HEK293T (cell line): ENCODE results near the gene FAM151A.
"Not testable (repeated sequence)": the region's sequence is repeated elsewhere in the genome, so short reads cannot be mapped to it uniquely, and the experiment has no call there.

Experiments used
- CTCF ChIA-PET: fragments of 350-600 bp; formaldehyde crosslinking; extraction: SDS; loops from one replicate; lab custom pipeline; 2021; ENCODE audit warnings: antibody characterized with exemption, inconsistent platforms; lab: Yijun Ruan, JAX
- POLR2A ChIA-PET: fragments of 350-600 bp; formaldehyde crosslinking; extraction: SDS; loops from one replicate; lab custom pipeline; 2020; ENCODE audit warnings: antibody characterized with exemption, inconsistent platforms; lab: Yijun Ruan, JAX
- DNase-seq: peaks from one replicate; pipeline ENCODE4 v3.0.0; 2012; ENCODE audit warnings: mixed read lengths; ENCODE audit errors: extremely low spot score
- ARNT ChIP-seq: fragments of 450-650 bp; IDR thresholded peaks from 2 replicates; pipeline ENCODE4 v1.6.1; 2017; ENCODE audit warnings: mild to moderate bottlenecking
- BHLHE40 ChIP-seq: fragments of 450-650 bp; IDR thresholded peaks from 2 replicates; pipeline ENCODE4 v1.6.1; 2016; ENCODE audit warnings: mild to moderate bottlenecking, moderate library complexity, borderline replicate concordance
- CTBP1 ChIP-seq: fragments of 450-650 bp; IDR thresholded peaks from 2 replicates; pipeline ENCODE4 v1.6.1; 2016; ENCODE audit warnings: borderline replicate concordance
- ELF4 ChIP-seq: fragments of 450-650 bp; IDR thresholded peaks from 2 replicates; pipeline ENCODE4 v1.6.1; 2017; ENCODE audit warnings: antibody characterized with exemption
- FOXA1 ChIP-seq: fragments of 450-650 bp; IDR thresholded peaks from 2 replicates; pipeline ENCODE4 v1.6.1; 2016; ENCODE audit warnings: mild to moderate bottlenecking
- FOXK2 ChIP-seq: fragments of 450-650 bp; IDR thresholded peaks from 2 replicates; pipeline ENCODE4 v1.6.1; 2016; ENCODE audit warnings: mild to moderate bottlenecking
- FOXM1 ChIP-seq: fragments of 450-650 bp; IDR thresholded peaks from 2 replicates; pipeline ENCODE4 v1.6.1; 2017; ENCODE audit warnings: mild to moderate bottlenecking, borderline replicate concordance
- HDGF ChIP-seq: fragments of 450-650 bp; IDR thresholded peaks from 2 replicates; pipeline ENCODE4 v1.6.1; 2017; ENCODE audit warnings: antibody characterized with exemption, borderline replicate concordance
- L3MBTL2 ChIP-seq: fragments of 450-650 bp; conservative IDR thresholded peaks from 2 replicates; pipeline ENCODE4 v1.6.1; 2016; ENCODE audit warnings: mild to moderate bottlenecking
- LEF1 ChIP-seq: fragments of 450-650 bp; IDR thresholded peaks from 2 replicates; pipeline ENCODE4 v1.6.1; 2017; ENCODE audit warnings: mild to moderate bottlenecking, borderline replicate concordance
- NFRKB ChIP-seq: fragments of 450-650 bp; IDR thresholded peaks from 2 replicates; pipeline ENCODE4 v1.6.1; 2016; ENCODE audit warnings: mild to moderate bottlenecking, moderate library complexity
- SP1 ChIP-seq: fragments of 450-650 bp; IDR thresholded peaks from 2 replicates; pipeline ENCODE4 v1.6.1; 2017
- SUZ12 ChIP-seq: fragments of 450-650 bp; IDR thresholded peaks from 2 replicates; pipeline ENCODE4 v1.6.1; 2016; ENCODE audit warnings: mild to moderate bottlenecking
- TARDBP ChIP-seq: fragments of 450-650 bp; IDR thresholded peaks from 2 replicates; pipeline ENCODE4 v1.6.1; 2016
- ZNF384 ChIP-seq: fragments of 450-650 bp; IDR thresholded peaks from 2 replicates; pipeline ENCODE4 v1.6.1; 2016
- TF ChIP-seq, protein P1 (sequence below): fragments of 450-650 bp; IDR thresholded peaks from 2 replicates; pipeline ENCODE4 v1.6.1; 2016

FAM151A gene

DNA sequence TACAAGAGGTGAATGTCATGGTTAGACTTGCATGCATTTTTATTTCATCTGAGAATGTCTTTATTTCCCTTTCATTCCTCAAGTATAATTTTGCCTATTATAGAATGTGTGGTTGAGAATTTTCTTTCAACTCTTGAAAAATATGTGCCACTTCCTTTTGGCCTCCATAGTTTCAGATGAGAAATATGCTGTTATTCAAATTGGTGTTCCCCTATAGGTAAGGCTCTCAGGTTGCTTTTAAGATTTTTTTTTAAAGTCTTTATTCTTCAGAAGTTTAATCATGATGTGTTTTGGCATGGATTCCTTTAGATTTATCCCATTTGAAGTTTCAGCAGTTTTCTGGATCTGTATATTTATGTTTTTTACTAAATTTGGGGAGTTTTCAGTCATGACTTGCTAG, 20.4 kb upstream of the FAM151A start:
- peak; percentile 5 for DNase-seq
- CTCF ChIA-PET, result no interaction called here
- POLR2A ChIA-PET, result no interaction called here
- TF ChIP-seq SP1 (no peak), ARNT (no peak), SUZ12 (no peak), NFRKB (no peak), LEF1 (no peak), HDGF (no peak), ELF4 (no peak), FOXA1 (no peak), ZNF384 (no peak), TARDBP (no peak), L3MBTL2 (no peak), FOXM1 (no peak), BHLHE40 (no peak), CTBP1 (no peak), FOXK2 (no peak)
- TF ChIP-seq, protein P1, sequence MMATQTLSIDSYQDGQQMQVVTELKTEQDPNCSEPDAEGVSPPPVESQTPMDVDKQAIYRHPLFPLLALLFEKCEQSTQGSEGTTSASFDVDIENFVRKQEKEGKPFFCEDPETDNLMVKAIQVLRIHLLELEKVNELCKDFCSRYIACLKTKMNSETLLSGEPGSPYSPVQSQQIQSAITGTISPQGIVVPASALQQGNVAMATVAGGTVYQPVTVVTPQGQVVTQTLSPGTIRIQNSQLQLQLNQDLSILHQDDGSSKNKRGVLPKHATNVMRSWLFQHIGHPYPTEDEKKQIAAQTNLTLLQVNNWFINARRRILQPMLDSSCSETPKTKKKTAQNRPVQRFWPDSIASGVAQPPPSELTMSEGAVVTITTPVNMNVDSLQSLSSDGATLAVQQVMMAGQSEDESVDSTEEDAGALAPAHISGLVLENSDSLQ, result no peak

DNA sequence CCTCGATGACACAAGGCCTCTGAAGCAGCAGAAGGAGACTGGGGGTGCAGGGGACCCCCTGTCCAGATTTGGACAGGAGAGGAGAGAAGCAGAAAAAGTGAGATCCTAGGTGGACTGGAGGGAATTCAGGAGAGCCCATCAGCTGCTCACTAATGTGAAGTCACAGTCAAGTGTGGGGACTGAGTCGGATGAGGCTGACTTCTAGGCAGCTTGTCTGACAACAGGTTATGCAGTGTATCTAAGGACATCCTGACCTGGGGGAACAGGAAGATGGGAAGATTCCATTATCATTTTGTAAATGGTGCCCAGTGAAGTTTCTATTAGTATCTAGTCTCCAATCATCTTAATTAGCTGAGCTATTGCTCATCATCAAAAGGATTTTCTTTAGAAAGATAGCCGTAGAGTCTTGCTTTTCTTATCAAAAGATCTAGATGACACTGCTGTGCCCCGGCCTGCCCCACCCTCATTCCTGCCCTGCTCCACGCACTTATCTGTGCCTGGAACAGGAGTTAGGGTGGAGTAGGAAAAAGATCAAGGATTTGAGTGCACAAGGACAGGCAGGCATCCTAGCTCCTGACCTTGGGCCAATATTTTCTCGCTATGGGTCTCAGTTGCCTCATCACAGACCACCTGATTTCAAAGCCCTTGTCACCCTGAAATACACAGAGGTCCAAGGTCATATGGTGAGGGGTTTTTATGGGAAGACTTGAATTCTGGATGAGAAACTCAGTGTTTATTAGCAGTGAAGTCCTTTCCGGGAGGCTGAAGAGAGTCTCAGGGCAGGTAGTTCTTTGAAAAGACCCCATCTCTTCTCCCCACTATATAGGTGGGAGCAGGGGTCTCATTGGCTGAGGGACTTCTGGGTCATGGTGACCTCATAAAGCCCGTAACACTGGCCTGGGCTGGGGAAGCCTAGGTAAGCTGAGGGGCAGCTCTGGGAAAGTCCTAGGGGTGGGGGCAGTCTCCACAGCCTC, 17.8 kb upstream of the FAM151A start, which contains the start of gene MROH7:
Gene MROH7 (plus strand): TSS at position 924 of the 974 bp plus-strand sequence. CDS start 11,141 bp downstream, outside the sequence.
- DNase-seq, result peak; percentile 8
- POLR2A ChIA-PET, result no interaction called here
- CTCF ChIA-PET, result no interaction called here
- TF ChIP-seq SUZ12 (no peak), SP1 (no peak), BHLHE40 (no peak), ELF4 (no peak), FOXA1 (no peak), ZNF384 (no peak), LEF1 (no peak), ARNT (no peak), L3MBTL2 (no peak), HDGF (no peak)
- TF ChIP-seq, protein P1, result no peak

DNA sequence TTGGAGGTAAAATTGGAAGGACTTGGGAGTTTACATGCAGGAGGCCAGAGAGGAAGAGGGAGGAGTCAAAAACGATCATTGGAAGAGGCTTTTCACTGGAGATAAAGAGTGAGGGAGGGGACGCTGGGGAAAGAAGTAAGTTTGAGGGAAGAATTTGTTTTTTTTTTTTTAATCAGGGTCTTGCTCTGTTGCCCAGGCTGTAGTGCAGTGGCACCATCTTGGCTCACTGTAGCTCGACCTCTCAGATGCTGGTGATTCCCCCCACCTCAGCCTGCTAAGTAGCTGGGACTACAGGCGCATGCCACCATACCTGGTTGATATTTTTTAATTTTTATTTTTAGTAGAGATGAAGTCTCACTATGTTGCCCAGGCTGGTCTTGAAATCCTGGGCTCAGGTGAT, 17.0 kb upstream of the FAM151A start:
- POLR2A ChIA-PET, result no interaction called here
- DNase-seq, result no peak
- no peak for TF ChIP-seq TARDBP
- CTCF ChIA-PET, result no interaction called here

DNA sequence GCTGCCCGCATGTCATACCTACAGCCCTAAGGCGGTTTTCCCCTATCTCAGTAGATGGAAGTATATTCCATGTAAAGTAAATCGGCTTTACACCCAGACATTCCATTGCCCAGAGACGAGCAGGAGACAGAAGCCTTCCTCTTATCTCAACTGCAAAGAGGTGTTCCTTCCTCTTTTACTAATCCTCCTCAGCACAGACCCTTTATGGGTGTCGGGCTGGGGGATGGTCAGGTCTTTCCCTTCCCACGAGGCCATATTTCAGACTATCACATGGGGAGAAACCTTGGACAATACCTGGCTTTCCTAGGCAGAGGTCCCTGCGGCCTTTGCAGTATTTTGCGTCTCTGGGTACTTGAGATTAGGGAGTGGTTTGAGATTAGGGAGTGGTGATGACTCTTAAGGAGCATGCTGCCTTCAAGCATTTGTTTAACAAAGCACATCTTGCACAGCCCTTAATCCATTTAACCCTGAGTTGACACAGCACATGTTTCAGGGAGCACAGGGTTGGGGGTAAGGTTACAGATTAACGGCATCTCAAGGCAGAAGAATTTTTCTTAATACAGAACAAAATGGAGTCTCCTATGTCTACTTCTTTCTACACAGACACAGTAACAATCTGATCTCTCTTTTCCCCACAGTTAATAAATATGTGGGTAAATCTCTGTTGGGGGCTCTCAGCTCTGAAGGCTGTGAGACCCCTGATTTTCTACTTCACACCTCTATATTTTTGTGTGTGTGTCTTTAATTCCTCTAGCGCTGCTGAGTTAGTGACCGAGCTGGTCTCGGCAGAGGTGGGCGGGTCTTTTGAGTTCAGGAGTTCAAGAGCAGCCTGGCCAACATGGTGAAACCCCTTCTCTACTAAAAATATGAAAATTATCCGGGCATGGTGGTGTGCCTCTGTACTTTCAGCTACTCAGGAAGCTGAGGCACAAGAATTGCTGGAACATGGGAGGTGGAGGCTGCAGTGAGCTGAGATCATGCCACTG, 13.4 kb upstream of the FAM151A start:
- CTCF ChIA-PET, POLR2A ChIA-PET, DNase-seq: not testable (repeated sequence)

DNA sequence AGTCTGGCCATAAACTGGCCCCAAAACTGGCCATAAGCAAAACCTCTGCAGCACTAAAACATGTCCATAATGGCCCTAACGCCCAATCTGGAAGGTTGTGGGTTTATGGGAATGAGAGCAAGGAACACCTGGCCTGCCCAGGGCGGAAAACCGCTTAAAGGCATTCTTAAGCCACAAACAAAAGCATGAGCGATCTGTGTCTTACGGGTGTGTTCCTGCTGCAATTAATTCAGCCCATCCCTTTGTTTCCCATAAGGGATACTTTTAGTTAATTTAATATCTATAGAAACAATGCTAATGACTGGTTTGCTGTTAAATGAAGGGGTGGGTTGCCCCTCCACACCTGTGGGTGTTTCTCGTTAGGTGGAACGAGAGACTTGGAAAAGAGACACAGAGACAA, 12.5 kb upstream of the FAM151A start:
- CTCF ChIA-PET, DNase-seq, POLR2A ChIA-PET: not testable (repeated sequence)

DNA sequence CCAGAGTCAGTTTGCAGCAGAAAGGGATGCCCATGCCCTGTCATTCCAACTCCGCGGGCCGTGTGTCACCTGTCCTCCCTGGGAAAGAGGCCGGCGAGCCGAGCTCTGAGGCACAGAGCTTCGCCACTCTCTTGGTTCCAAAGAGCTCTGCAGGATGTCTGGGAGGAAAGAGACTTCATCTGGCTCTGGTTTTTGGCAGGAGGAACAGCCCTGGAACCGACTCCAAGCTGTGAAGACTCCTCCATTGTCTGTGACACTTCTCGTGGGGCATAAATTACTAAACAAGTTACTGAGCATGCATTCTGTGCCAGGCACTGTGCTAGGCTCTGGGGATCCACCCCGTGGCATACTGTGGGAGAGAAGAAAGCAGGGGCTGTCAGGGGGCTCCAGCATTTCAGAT, 3.9 kb upstream of the FAM151A start:
- ChIA-PET CTCF (no interaction called here), POLR2A (no interaction called here)
- DNase-seq, result no peak
- TF ChIP-seq SUZ12 (no peak), NFRKB (no peak), TARDBP (no peak)
